NT2/D1 (cell line): ENCODE measurements around the gene MT1X.

Experiments
- SUZ12 ChIP-seq: IDR thresholded peaks from 2 replicates; pipeline ENCODE4 v1.6.1; 2011; ENCODE audit not compliant: insufficient read length, insufficient read depth; ENCODE audit errors: extremely low read depth
- YY1 ChIP-seq: IDR thresholded peaks from 2 replicates; pipeline ENCODE4 v1.6.1; 2011; ENCODE audit not compliant: insufficient read length, insufficient read depth
- ZNF274 ChIP-seq: IDR thresholded peaks from 2 replicates; pipeline ENCODE4 v1.6.1; 2011; ENCODE audit warnings: mild to moderate bottlenecking, low read depth, low read length

DNA sequence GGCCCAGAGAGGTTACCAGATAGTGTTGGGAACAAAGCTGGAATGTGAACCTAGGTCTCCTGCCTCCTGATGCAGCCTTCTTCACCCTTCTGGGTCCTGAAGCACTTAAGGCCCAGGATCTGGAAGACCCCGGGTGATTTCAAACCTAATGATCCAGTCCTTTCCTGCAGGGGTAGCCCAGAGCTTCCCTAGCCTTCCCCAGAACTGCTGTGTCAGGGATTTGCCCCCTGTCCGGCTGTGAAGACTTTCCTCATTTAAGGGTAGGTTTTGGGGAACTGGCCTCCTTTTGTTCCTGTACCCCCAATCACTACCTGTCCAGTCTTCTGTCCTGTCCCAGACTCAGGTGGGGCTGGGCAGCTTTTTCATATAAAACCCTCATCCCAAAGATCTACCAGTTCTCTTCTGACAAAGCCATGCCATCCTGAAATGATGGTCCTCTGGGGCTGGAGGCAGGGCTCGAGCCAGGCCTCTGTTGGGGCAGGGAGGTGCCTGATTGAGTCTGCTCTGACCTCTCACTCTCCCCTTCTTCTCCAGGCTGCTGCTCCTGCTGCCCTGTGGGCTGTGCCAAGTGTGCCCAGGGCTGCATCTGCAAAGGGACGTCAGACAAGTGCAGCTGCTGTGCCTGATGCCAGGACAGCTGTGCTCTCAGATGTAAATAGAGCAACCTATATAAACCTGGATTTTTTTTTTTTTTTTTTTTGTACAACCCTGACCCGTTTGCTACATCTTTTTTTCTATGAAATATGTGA is 1.3 kb downstream of the MT1X start:
- TF ChIP-seq YY1 (no peak), ZNF274 (no peak), SUZ12 (no peak)
